ENCODE data around the gene HSF5. TPM values are rescaled to one million over a fixed set of nuclear protein-coding genes. Genes with fewer than 3 reads are reported as not detected.
"Not testable (repeated sequence)": the region's sequence is repeated elsewhere in the genome, so short reads cannot be mapped to it uniquely, and the experiment has no call there.

HSF5 gene
- total RNA-seq, 1 experiment from 2014 or later = not detected

- no peaks in the 10 kb centered on the region; the same call in 1 of the 2 replicates for H3K79me2 ChIP-seq (ENCODE audit: insufficient read depth, low read length)
- Mint-ChIP-seq H3K27ac (no peak overlapping the region), H3K27me3 (ENCODE audit: low read depth) (no peaks in the 10 kb centered on the region), H3K9me3 (no peaks in the 10 kb centered on the region), H3K36me3 (ENCODE audit: insufficient read depth in 1 of 3, low read depth in 3 of 3) (peaks cover 38 to 73% (median 69%) of the 10 kb centered on the region in 3 experiments; a peak in 6 of 7 replicates), H3K4me3 (no peak overlapping the region), H3K4me1 (no peaks in the 10 kb centered on the region)
- no peak overlapping the region for H2BK15ac ChIP-seq (ENCODE audit: low read depth, low read length)
- no peak overlapping the region for H2BK12ac ChIP-seq (ENCODE audit: insufficient read length, low read depth, low read length)
- no peak overlapping the region for H3K18ac ChIP-seq (ENCODE audit: insufficient read length, low read depth, low read length)
- H2BK20ac ChIP-seq (ENCODE audit: low read depth, low read length, poor library complexity, severe bottlenecking) = no peak overlapping the region
- H3K23me2 ChIP-seq (ENCODE audit: insufficient read length, low read depth, low read length, poor library complexity, severe bottlenecking) = no peaks in the 10 kb centered on the region
- H4K91ac ChIP-seq (ENCODE audit: insufficient read length, low read depth, low read length) = no peak overlapping the region
- no peak overlapping the region for H2AFZ ChIP-seq (ENCODE audit: low read length)
- no peak overlapping the region for H3K56ac ChIP-seq (ENCODE audit: insufficient read length, low read depth, low read length)
- no peak overlapping the region for H4K8ac ChIP-seq (replicated peaks; ENCODE audit: insufficient read length, low read depth, low read length)
- no peak for DNase-seq
- H3K27me3 ChIP-seq (ENCODE audit: insufficient read depth, low read length) = no peaks in the 10 kb centered on the region
- WGBS (ENCODE audit: extremely low coverage, insufficient read length, low lambda C conversion rate) = no CpG with 5 or more reads among the region's 8 CpGs
- no peak for TF ChIP-seq CTCF (conservative IDR thresholded peaks at IDR 0.05)
- no peaks in the 10 kb centered on the region for H4K20me1 ChIP-seq (ENCODE audit: control insufficient read depth, insufficient read depth, insufficient read length)
- H3K23ac ChIP-seq (ENCODE audit: insufficient read length, low read depth, low read length) = no peak overlapping the region
- H3K4ac ChIP-seq (ENCODE audit: low read depth, low read length) = no peak overlapping the region
- no peak overlapping the region for H3K9ac ChIP-seq (ENCODE audit: extremely low read depth, insufficient read length, low read length)
- H3K14ac ChIP-seq (ENCODE audit: insufficient read depth, low read length) = no peak overlapping the region
- no peak overlapping the region for H3T11ph ChIP-seq (ENCODE audit: low read length)
- H3K4me1 ChIP-seq (ENCODE audit: insufficient read depth, low read length) = no peaks in the 10 kb centered on the region
- no peak overlapping the region for H3K4me2 ChIP-seq (ENCODE audit: insufficient read depth, insufficient read length, low read length)
- H2BK120ac ChIP-seq (ENCODE audit: low read depth, low read length, poor library complexity, severe bottlenecking) = no peak overlapping the region
- H3K9me3 ChIP-seq (ENCODE audit: control insufficient read depth, low read depth, low read length) = no peaks in the 10 kb centered on the region
- no peaks in the 10 kb centered on the region for H3K79me1 ChIP-seq (ENCODE audit: insufficient read depth, low read depth, low read length, poor library complexity, severe bottlenecking)
- no peak overlapping the region for H3K27ac ChIP-seq (ENCODE audit: insufficient read length, low read depth, low read length)
- no peak overlapping the region for H4K5ac ChIP-seq (ENCODE audit: insufficient read length, low read depth, low read length)
- no peak overlapping the region for H2BK5ac ChIP-seq (ENCODE audit: insufficient read length, low read length)
- H2AK5ac ChIP-seq (ENCODE audit: insufficient read length, low read length) = no peak overlapping the region
Observed at GRCh38 chr17:58503866-58504265, 15.7 kb upstream of the HSF5 start.

GRCh38 chr17:58503134-58503533 lies 14.9 kb upstream of the HSF5 start:
- not testable (repeated sequence) for H3K4me3 Mint-ChIP-seq

More at GRCh38 chr17:58503134-58503533, 14.9 kb upstream of the HSF5 start:
- not testable (repeated sequence) for DNase-seq; H3K14ac ChIP-seq (ENCODE audit: insufficient read depth, low read length); H2BK120ac ChIP-seq (ENCODE audit: low read depth, low read length, poor library complexity, severe bottlenecking); H3K9ac ChIP-seq (ENCODE audit: extremely low read depth, insufficient read length, low read length); H3K27me3 ChIP-seq (ENCODE audit: insufficient read depth, low read length); H2BK12ac ChIP-seq (ENCODE audit: insufficient read length, low read depth, low read length); H3K4me2 ChIP-seq (ENCODE audit: insufficient read depth, insufficient read length, low read length); H2BK20ac ChIP-seq (ENCODE audit: low read depth, low read length, poor library complexity, severe bottlenecking); H2AK5ac ChIP-seq (ENCODE audit: insufficient read length, low read length); H3K23ac ChIP-seq (ENCODE audit: insufficient read length, low read depth, low read length); H3K79me1 ChIP-seq (ENCODE audit: insufficient read depth, low read depth, low read length, poor library complexity, severe bottlenecking); H3K9me3 ChIP-seq (ENCODE audit: control insufficient read depth, low read depth, low read length); H3K27me3 Mint-ChIP-seq (ENCODE audit: low read depth); H4K91ac ChIP-seq (ENCODE audit: insufficient read length, low read depth, low read length); H3K4ac ChIP-seq (ENCODE audit: low read depth, low read length); H2AFZ ChIP-seq (ENCODE audit: low read length); H3T11ph ChIP-seq (ENCODE audit: low read length); H3K4me1 Mint-ChIP-seq; H2BK5ac ChIP-seq (ENCODE audit: insufficient read length, low read length); H4K20me1 ChIP-seq (ENCODE audit: control insufficient read depth, insufficient read depth, insufficient read length); H3K27ac ChIP-seq (ENCODE audit: insufficient read length, low read depth, low read length); H3K79me2 ChIP-seq (ENCODE audit: insufficient read depth, low read length); H3K27ac Mint-ChIP-seq; H4K8ac ChIP-seq (replicated peaks; ENCODE audit: insufficient read length, low read depth, low read length); H3K23me2 ChIP-seq (ENCODE audit: insufficient read length, low read depth, low read length, poor library complexity, severe bottlenecking); H3K4me1 ChIP-seq (ENCODE audit: insufficient read depth, low read length); H4K5ac ChIP-seq (ENCODE audit: insufficient read length, low read depth, low read length); H3K18ac ChIP-seq (ENCODE audit: insufficient read length, low read depth, low read length); H3K9me3 Mint-ChIP-seq; H2BK15ac ChIP-seq (ENCODE audit: low read depth, low read length); H3K56ac ChIP-seq (ENCODE audit: insufficient read length, low read depth, low read length)
- H3K36me3 Mint-ChIP-seq (ENCODE audit: insufficient read depth in 1 of 3, low read depth in 3 of 3) = peaks cover 36 to 74% (median 69%) of the 10 kb centered on the region in 3 experiments; a peak in 6 of 7 replicates
- no CpG with 5 or more reads among the region's 6 CpGs for WGBS (ENCODE audit: extremely low coverage, insufficient read length, low lambda C conversion rate)

Data from H9 (cell line).